ENCODE results near the gene MMP25.
"Not testable (repeated sequence)": the region's sequence is repeated elsewhere in the genome, so short reads cannot be mapped to it uniquely, and the experiment has no call there.

Gene MMP25

DNA sequence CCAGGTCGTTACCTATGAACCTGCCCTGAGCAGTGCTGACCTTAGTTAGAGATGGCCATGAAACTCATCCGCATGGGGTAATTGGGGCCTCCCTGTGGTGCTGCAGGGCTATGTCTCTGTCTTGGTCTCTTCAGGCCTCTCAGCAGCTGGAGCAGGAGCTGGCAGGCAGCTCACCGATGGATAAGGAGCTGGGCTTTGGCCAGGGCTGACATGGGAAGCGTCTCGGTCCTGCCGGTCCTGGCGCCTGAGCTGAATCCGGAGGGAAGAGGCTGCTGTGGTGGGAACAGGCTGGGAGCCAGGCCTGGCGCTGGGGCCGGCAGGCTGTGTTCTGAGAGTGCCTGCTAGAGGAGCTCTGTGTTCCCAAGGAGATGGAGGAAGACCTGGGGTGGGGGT lies 29.2 kb downstream of the MMP25 start:
- Mint-ChIP-seq H3K4me1 (ENCODE audit: low read depth) (peaks cover 83% of the 10 kb centered on the region), H3K36me3 (ENCODE audit: low read depth) (peaks cover 37% of the 10 kb centered on the region), H3K27me3 (no peaks in the 10 kb centered on the region), H3K27ac (peak overlapping the region; percentile 97), H3K4me3 (peak overlapping the region; percentile 75), H3K9me3 (peaks cover 11% of the 10 kb centered on the region)
- peak; percentile 62 for DNase-seq

DNA sequence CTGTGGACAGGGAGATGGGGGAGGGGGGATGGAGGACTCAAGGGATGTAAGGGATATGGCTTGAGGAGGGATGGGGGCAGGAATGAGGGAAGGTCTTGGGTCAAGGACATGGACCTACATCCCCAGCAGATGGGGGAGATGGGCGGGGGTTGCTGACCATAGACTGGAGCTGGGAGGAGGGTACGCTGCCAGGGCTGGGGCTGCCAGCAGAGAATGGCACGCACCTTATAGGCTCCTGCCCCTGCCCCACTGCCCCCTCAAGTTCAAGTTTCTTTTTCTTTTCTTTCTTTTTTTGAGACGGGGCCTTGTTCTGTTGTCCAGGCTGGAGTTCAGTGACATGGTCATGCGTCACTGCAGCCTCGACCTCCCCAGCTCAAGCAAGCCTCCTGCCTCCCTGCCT lies 29.6 kb downstream of the MMP25 start:
- H3K27me3 Mint-ChIP-seq, DNase-seq: not testable (repeated sequence)
- Mint-ChIP-seq H3K27ac (peak overlapping the region; percentile 97), H3K4me3 (peak overlapping the region; percentile 75), H3K4me1 (ENCODE audit: low read depth) (peaks cover 82% of the 10 kb centered on the region), H3K36me3 (ENCODE audit: low read depth) (peaks cover 40% of the 10 kb centered on the region), H3K9me3 (peaks cover 14% of the 10 kb centered on the region)

DNA sequence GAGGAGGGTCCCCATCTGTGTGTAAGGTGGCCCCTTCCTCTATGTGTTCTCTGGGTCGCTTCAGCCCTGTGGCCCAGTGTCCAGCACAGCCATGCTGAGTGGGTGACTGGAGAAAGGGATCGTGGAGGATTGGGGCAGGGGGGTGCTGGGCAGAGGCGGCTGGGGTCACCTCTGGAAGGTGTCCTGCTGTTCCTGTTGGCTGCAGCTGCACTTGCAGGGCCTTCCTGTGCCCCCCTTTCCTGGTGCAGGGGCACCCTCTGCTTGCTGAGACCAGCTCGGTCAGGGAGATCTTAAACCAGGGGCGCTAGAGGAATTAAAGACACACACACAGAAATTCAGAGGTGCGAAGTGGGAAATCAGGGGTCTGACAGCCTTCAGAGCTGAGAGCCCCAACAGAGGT lies 30.2 kb downstream of the MMP25 start:
- H3K27ac Mint-ChIP-seq = peak overlapping the region; percentile 97
- no peaks in the 10 kb centered on the region for H3K27me3 Mint-ChIP-seq
- DNase-seq = no peak
- peaks cover 43% of the 10 kb centered on the region for H3K36me3 Mint-ChIP-seq (ENCODE audit: low read depth)
- peaks cover 81% of the 10 kb centered on the region for H3K4me1 Mint-ChIP-seq (ENCODE audit: low read depth)
- peak overlapping the region; percentile 75 for H3K4me3 Mint-ChIP-seq
- peaks cover 17% of the 10 kb centered on the region for H3K9me3 Mint-ChIP-seq

DNA sequence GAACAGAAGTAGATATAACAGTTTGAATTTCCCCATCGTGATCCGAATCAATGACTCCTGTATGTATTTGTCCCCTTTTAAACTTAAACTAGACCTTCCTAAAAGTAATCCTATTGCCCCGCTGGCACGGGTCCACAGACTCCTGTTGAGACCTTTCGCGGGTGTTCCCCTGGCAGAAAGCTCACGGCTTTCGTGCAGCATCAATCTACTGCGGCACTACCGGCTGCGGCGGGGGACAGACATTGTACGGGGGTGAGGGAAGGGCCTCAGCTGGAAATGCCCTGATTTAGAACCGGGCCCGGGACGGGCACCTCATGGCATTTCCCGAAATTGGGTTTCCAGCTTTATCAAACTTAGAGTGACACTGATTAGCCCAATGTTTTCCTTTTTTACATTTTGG lies 33.7 kb downstream of the MMP25 start:
- H3K36me3 Mint-ChIP-seq (ENCODE audit: low read depth) = peaks cover 46% of the 10 kb centered on the region
- no peak for DNase-seq
- H3K4me1 Mint-ChIP-seq (ENCODE audit: low read depth) = peaks cover 74% of the 10 kb centered on the region
- H3K9me3 Mint-ChIP-seq = peaks cover 17% of the 10 kb centered on the region
- no peak overlapping the region for H3K4me3 Mint-ChIP-seq
- H3K27ac Mint-ChIP-seq = peak overlapping the region; percentile 58
- no peaks in the 10 kb centered on the region for H3K27me3 Mint-ChIP-seq

DNA sequence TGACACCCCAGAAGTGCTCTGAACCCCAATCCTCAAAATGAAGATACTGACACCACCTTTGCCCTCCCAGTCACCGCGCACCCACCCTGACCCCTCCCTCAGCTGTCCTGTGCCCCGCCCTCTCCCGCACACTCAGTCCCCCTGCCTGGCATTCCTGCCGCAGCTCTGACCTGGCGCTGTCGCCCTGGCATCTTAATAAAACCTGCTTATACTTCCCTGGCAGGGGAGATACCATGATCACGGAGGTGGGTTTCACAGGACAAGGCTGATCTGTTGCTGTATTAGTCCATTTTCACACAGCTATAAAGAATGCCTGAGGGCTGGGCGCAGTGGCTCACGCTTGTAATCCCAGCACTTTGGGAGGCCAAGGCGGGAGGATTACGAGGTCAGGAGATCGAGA lies 35.6 kb downstream of the MMP25 start:
- H3K4me1 Mint-ChIP-seq (ENCODE audit: low read depth) = peaks cover 69% of the 10 kb centered on the region
- not testable (repeated sequence) for H3K27me3 Mint-ChIP-seq, H3K4me3 Mint-ChIP-seq, DNase-seq, H3K27ac Mint-ChIP-seq
- H3K9me3 Mint-ChIP-seq = peaks cover 17% of the 10 kb centered on the region
- H3K36me3 Mint-ChIP-seq (ENCODE audit: low read depth) = peaks cover 36% of the 10 kb centered on the region

DNA sequence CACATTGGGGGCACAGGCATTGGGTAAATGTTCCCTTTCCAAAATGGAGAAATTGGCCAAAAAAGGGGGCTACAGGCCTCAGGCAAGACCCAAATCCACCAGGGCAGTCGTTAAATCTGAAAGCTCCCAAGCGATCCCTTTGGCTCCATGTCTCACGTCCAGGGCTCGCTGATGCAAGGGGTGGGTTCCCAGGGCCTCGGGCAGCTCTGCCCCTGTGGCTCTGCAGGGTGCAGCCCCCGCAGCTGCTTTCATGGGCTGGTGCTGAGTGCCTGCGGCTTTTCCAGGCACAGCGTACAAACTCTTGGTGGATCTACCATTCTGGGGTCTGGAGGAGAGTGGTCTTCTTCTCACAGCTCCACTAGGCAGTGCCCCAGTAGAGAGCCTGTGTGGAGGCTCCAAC lies 37.0 kb downstream of the MMP25 start:
- H3K9me3 Mint-ChIP-seq = peaks cover 14% of the 10 kb centered on the region
- DNase-seq, H3K27ac Mint-ChIP-seq, H3K4me3 Mint-ChIP-seq, H3K27me3 Mint-ChIP-seq: not testable (repeated sequence)
- H3K4me1 Mint-ChIP-seq (ENCODE audit: low read depth) = peaks cover 70% of the 10 kb centered on the region
- peaks cover 23% of the 10 kb centered on the region for H3K36me3 Mint-ChIP-seq (ENCODE audit: low read depth)

DNA sequence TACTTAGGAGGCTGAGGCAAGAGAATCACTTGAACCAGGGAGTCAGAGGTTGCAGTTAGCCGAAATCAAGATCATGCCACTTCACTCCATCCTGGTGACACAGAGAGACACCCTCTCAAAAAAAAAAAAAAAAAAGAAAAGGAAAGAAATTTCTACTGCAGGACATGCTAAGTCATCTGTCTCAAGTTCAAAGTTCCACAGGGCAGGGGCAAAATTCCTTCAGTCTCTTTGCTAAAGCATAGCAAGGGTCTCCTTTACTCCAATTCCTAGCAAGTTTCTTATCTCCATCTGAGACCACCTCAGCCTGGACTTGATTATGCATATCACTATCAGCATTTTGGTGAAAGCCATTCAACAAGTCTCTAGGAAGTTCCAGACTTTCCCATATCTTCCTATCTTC lies 38.1 kb downstream of the MMP25 start:
- H3K36me3 Mint-ChIP-seq (ENCODE audit: low read depth) = peaks cover 16% of the 10 kb centered on the region
- DNase-seq = no peak
- H3K27ac Mint-ChIP-seq = peak overlapping the region; percentile 6
- no peaks in the 10 kb centered on the region for H3K27me3 Mint-ChIP-seq
- H3K4me1 Mint-ChIP-seq (ENCODE audit: low read depth) = peaks cover 67% of the 10 kb centered on the region
- peaks cover 11% of the 10 kb centered on the region for H3K9me3 Mint-ChIP-seq
- no peak overlapping the region for H3K4me3 Mint-ChIP-seq

DNA sequence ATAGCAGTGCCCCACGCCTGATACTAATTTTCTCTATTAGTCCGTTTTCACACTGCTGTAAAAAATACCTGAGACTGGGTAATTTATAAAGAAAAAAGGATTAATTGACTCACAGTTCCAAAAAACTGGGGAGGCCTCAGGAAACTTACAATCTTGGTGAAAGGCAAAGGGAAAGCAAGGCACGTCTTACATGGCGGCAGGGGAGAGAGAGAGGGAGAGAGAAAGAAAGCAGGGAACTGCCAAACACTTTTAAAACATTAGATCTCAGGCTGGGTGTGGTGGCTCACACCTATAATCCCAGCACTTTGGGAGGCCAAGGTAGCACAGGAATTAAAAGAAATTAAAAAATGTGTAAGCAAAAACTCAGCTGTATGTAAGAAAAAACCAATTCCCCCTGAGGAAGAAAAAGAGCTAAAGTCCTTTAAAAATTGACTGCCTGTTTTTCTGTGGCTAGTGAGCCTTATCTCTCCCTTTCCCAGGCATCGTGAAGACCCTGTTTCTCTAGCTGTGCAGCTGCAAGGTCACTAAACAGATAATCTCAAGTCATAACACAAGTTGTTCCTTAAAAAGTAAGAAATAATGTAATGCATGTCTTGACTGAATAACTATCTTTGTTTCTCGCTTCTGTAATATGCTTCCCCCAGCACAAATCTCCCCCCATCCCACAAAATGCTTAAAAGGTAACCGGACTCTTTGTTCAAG lies 38.8 kb downstream of the MMP25 start:
- H3K4me3 Mint-ChIP-seq = no peak overlapping the region
- peaks cover 60% of the 10 kb centered on the region for H3K4me1 Mint-ChIP-seq (ENCODE audit: low read depth)
- H3K27ac Mint-ChIP-seq = peak overlapping the region; percentile 6
- peaks cover 10% of the 10 kb centered on the region for H3K36me3 Mint-ChIP-seq (ENCODE audit: low read depth)
- no peaks in the 10 kb centered on the region for H3K27me3 Mint-ChIP-seq
- DNase-seq = no peak
- H3K9me3 Mint-ChIP-seq = peaks cover 6% of the 10 kb centered on the region

DNA sequence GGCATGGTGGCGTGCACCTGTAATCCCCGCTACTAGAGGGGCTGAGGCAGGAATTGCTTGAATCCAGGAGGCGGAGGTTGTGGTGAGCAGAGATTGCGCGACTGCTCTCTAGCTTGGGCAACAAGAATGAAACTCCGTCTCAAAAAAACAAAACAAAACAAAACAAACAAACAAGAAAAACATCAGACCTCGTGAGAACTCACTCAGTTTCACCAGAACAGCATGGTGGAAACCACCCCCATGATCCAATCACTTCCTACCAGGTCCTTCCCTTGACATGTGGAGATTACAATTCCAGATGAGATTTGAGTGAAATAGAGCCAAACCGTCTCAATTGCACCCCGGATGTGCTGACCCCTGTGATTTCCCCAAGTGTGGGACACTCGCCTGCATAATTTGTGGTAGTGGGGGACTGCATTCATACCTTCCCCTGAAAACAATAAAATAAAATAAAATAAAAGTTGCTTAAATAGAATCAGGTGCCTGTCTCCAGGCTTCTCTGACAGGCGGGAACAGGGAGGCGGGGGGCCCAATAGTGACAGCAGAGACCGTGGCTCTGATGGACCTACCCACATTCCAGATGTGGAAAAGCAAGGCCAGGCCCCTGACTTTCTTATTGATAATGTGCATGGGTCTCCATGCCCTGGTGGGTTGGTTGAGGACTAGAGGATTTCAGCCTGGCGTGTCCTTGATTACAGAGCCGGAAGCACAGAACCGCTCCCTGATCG lies 39.7 kb downstream of the MMP25 start:
- H3K27me3 Mint-ChIP-seq = no peaks in the 10 kb centered on the region
- H3K4me1 Mint-ChIP-seq (ENCODE audit: low read depth) = peaks cover 57% of the 10 kb centered on the region
- peaks cover 2% of the 10 kb centered on the region for H3K9me3 Mint-ChIP-seq
- H3K4me3 Mint-ChIP-seq = peak overlapping the region; percentile 71
- peak overlapping the region; percentile 79 for H3K27ac Mint-ChIP-seq
- peaks cover 5% of the 10 kb centered on the region for H3K36me3 Mint-ChIP-seq (ENCODE audit: low read depth)
- no peak for DNase-seq

DNA sequence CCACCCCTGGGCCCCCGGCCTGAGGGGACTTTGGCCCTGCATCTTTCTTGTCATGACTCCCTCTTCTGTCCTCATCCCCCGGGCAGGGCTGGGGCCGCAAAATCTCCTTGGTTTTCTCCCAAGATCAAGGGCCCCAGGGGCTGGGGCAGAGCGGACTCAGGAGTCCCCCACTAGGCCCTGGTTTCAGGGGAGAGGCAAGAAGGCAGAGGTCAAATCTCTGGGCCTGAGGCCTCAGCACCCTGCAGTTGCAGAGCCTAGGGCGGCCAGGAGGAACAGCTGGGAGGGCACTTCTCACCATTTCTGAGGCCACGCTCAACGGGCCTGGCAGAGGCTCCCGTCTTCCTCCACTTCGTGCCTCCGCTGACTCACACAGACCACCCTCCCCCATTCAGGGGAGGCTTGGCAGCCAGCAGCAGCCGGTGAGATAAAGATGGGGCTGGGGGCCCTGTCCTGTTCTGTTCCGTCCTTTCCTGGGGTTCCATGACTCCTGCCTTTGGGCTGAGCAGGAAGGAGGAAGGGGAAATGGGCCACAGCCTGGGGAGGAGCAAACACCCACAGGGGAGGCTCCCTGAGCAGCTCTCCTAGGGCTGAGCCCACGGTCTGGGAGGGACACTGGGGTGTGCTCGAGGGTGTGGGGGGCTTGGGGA lies 40.4 kb downstream of the MMP25 start:
- Mint-ChIP-seq H3K27me3 (no peaks in the 10 kb centered on the region), H3K27ac (peak overlapping the region; percentile 79), H3K36me3 (ENCODE audit: low read depth) (peaks cover 3% of the 10 kb centered on the region), H3K4me3 (peak overlapping the region; percentile 71), H3K4me1 (ENCODE audit: low read depth) (peaks cover 59% of the 10 kb centered on the region), H3K9me3 (no peaks in the 10 kb centered on the region)
- peak; percentile 56 for DNase-seq

DNA sequence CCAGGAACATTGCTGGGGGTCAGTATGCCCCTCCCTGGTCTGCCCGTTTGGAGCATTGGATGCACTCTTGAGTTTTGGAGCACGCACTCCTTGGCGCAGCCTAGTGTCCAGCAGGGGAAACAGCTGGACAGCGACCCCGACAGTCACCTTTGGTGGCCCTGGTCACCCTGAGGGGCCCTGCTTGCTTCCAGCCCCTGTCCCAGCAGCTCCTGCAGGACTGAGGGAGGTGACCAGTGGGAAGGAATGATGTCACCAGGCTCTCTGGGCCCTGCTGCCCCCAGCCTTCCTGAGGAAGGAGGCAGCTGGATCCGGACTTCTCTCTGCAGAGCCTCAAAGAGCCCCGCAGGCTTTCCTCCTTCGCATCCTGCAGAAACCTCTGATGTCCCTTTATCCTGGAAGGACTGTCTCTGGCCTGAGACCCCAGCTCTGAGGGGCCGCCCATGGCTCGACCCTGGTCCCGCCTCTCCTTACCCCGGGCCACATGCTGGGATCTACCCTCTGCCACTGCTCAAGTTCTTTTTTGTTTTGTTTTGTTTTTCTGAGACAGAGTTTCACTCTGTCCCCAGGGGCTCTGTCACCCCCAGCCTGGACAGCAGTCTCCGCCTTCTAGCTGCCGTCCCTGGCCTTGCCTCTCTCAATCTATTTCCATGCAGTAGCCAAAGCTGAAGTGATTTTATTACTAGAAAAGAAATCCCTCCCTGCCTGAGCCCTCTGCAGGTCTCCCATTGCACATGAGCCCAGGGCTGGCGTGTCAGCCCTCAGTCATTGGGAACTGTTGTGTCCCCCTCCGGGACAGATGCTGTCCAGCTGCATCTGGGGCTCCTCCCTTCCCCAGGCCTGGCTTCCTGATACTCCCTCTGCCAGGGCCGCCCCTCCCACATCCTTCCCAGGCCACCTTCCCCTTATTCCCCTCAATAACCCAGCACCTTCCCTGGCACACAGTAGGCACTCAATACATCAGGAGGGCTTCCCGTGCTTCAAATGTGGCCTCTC lies 41.2 kb downstream of the MMP25 start:
- peak overlapping the region; percentile 71 for H3K4me3 Mint-ChIP-seq
- peaks cover 3% of the 10 kb centered on the region for H3K36me3 Mint-ChIP-seq (ENCODE audit: low read depth)
- H3K27ac Mint-ChIP-seq = peak overlapping the region; percentile 79
- no peaks in the 10 kb centered on the region for H3K27me3 Mint-ChIP-seq
- H3K9me3 Mint-ChIP-seq = no peaks in the 10 kb centered on the region
- no peak for DNase-seq
- peaks cover 57% of the 10 kb centered on the region for H3K4me1 Mint-ChIP-seq (ENCODE audit: low read depth)

DNA sequence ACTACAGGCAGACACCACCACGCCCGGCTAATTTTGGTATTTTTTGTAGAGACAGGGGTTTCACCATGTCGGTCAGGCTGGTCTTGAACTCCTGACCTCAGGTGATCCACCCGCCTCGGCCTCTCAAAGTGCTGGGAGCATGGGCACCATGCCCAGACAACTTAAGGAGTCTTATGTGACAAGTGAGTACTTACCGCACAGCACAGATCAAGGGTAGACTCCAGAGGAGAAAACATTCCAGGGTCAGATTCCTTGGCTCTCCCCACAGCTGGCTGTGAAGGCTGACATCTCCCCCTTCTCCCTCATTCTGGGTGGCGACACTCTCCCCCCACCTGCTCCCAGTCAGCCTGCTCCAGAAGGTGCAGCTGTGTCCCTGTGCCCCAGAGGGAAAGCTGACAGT lies 42.1 kb downstream of the MMP25 start:
- Mint-ChIP-seq H3K27ac (no peak overlapping the region), H3K9me3 (no peaks in the 10 kb centered on the region), H3K27me3 (no peaks in the 10 kb centered on the region), H3K4me3 (no peak overlapping the region), H3K36me3 (ENCODE audit: low read depth) (no peaks in the 10 kb centered on the region), H3K4me1 (ENCODE audit: low read depth) (peaks cover 54% of the 10 kb centered on the region)
- no peak for DNase-seq

DNA sequence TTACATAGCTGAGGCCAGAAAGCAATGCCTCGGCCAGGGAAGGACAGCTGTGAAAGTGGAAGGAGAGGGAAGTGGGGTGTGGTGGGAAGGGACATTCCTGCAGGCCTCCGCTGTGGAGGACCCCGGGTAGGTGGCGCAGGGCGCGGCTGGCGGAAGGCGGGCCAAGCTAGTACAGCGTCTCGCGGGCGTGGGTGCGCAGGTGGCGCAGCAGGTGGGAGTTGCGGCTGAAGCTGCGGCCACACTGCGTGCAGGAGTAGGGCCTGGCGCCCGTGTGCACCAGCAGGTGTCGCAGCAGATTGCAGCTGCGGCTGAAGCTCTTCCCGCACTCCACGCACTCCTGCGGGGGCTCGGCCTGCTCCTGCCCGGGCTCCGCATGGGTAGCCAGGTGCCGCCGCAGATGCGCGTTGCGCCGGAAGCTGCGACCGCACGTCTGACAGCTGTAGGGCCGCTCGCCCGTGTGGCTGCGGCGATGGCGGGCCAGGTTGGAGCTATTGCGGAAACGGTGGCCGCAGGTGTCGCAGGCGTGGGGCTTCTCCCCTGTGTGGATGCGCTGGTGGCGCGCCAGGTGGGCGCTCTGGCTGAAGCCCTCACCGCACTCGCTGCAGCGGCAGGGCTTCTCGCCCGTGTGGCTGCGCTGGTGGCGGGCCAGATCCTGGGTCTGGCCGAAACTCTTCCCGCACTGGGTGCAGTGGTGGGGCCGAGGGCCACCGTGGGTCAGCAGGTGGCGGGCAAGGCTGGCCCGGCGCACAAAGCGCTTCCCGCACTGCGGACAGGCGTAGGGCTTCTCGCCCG lies 42.8 kb downstream of the MMP25 start:
- Mint-ChIP-seq H3K27ac (no peak overlapping the region), H3K27me3 (no peaks in the 10 kb centered on the region), H3K4me1 (ENCODE audit: low read depth) (peaks cover 52% of the 10 kb centered on the region), H3K9me3 (no peaks in the 10 kb centered on the region), H3K36me3 (ENCODE audit: low read depth) (no peaks in the 10 kb centered on the region), H3K4me3 (no peak overlapping the region)
- DNase-seq = no peak
